Stimulated activated CD4-positive, alpha-beta T cell treated with anti-CD3 and anti-CD28 coated beads, Interleukin-1b, Interleukin-23, amount 100 ng/mL, for 24 hours (primary cell): ENCODE results near the gene CEBPA.
"Not testable (repeated sequence)": the region's sequence is repeated elsewhere in the genome, so short reads cannot be mapped to it uniquely, and the experiment has no call there.

Experiments
- DNase-seq, 4 experiments: peaks; one replicate each; pipeline ENCODE4 v3.0.0-alpha.2; 2020; ENCODE audit warnings: low read depth in 4 of 4, low spot score in 1 of 4

CEBPA gene

GRCh38 chr19:33301144-33301899 lies 1.0 kb downstream of the CEBPA start:
- no peak for DNase-seq

- DNase-seq, result no peak
Observed at GRCh38 chr19:33300894-33301143, 1.5 kb downstream of the CEBPA start.

DNA sequence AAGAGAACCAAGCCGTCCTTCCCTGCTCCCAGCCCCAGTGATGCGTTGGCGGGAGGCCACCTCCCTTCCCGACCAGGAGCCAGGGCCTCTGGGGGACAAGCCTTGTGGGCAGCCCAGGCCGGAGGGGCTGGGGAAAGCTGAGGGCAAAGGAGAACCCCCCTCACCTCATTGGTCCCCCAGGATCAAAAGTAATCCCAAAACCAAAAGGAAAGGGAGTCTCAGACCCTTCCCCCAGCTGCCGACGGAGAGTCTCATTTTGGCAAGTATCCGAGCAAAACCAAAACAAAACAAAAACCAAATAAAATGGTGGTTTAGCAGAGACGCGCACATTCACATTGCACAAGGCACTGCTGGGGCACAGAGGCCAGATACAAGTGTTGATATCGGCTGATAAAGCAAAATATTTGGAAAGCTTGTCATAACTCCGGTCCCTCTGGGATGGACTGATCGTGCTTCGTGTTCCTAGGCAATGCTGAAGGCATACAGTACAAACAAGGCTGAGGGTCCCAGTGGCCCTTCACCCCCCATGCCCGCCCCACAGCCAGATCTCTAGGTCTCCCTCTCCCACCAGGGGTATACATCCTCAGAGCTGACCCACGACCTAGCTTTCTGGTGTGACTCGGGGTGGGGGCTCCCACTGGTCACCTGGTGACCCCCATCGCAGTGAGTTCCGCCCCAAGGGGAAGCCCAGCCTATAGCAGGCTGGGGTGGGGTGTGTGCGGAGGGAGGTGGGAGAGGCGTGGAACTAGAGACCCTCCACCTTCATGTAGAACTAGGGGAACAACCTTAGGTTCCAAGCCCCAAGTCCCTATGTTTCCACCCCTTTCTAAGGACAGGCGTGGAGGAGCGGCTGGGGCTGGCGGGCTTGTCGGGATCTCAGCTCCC lies 2.1 kb downstream of the CEBPA start:
- DNase-seq, result no peak

- DNase-seq, result no peak
Observed at GRCh38 chr19:33299051-33299688, 3.2 kb downstream of the CEBPA start.

- DNase-seq, result no peak
Observed at GRCh38 chr19:33298146-33298911, 4.0 kb downstream of the CEBPA start.

GRCh38 chr19:33297401-33298145 lies 4.8 kb downstream of the CEBPA start:
- no peak for DNase-seq

- no peak for DNase-seq
Observed at GRCh38 chr19:33296488-33296971, 5.8 kb downstream of the CEBPA start.

- no peak for DNase-seq
Observed at GRCh38 chr19:33295621-33296487, 6.5 kb downstream of the CEBPA start.

DNA sequence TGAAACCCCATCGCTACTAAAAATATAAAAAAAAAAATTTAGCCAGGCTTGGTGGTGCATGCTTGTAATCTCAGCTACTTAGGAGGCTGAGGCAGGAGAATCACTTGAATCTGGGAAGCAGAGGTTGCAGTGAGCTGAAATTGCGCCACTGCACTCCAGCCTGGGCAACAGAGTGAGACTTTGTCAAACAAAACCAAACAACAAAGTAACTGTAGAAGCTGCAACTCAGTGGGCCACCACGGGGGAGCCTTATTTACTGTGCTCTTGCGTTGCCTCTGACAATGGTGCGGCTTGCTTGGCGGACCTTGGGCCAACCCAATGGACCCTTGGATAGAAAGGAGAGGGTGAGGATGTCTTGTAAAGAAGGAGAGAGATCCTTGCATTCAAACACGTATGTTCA lies 7.3 kb downstream of the CEBPA start:
- DNase-seq, result not testable (repeated sequence)

DNA sequence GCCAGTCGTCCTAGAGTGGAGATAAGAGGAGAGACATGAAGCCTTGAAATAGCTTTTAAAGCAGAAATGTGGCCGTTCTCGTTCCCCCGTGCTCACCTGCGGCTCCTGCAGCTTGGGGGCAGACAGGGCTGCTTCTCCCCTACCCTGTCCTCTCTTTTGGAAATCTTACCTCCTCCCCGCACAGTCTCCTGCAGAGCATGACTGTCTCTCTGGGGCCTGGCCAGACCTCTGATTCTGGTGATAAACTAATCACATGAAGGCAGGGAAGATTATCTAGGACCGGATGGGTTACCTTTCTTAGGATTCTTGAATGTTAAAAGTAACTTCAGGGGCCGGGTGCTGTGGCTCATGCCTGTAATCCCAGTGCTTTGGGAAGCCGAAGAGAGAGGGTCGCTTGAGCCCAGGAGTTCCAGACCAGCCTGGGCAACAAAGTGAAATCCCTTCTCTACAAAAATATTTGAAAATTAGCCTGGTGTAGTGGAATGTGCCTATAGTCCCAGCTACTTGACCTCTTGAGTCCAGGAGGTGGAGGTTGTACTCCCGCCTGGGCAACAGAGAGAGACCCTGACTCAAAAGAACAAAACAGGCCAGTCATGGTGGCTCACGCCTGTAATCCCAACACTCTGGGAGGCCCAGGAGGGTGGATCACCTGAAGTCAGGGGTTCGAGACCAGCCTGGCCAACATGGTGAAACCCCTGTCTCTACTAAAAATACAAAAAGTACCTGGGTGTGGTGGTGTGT lies 8.1 kb downstream of the CEBPA start:
- DNase-seq, result no peak

DNA sequence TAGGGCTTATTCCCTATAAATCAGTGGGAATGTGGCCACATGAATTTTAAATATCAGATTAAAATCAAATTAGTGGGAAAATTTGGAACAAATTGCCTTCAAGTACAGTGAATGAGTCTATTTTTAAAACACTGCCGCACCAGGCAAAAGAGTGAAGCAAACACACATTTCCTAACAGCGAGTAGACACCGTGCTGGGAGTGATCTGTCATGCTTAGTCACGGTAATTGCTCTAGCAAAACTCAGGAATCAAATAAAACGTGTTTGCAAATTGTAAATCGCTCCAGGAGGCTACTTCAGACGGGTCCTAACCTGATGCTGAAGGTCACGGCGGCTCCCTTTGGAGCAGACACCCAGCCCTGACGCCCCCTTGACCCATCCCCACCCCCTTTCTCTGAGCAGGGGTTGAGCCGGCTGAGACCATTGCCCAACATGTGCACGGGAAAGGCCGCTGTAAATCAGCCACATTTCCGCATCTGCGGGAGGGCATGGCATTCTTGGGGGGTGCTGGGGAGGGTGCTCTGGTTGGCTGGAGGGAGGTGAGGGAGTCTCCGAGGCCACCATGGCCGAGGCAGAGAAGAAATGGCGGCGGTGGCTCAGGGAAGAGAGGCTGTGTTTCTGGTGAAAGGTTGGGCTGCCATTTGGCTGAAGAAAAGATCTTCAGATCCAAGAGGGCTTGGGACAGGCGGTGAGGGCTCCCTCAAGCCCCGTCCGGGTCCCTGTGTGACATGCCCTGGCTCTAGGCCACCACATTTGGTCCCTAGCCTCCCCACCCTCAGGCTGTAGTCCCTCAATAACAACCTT lies 8.9 kb downstream of the CEBPA start:
- no peak for DNase-seq

DNA sequence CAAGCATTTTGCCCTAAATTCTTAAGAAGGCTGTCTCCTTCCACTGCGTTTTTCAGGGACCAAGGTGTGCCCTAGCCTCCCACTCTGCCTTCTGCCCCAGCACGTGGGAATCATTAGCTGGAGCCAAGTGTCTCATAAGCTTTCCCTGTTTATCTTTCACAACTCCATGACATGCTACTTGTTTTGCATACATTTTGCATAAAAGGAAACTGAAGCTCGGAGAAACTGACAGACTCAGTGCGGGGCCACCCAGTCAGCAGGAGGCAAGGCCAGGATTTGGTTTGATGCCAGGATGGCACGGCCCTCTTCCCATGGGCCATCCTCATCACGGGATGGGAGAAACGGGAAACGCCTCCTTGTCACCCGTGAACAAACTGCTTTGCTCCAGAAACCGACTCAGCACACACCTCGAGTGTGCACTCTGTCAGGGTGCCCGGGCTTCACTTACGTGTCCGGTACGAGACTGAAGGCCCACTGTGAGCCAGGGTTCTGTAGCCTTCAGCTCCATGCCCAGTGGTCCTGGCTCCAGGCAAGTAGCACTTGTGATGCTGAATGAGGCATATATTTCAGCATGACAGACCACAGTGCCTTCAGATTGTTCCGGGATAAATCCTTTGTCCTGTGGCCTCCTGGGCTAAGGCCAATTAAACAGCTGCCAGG lies 9.6 kb downstream of the CEBPA start:
- no peak for DNase-seq

GRCh38 chr19:33291623-33292534 lies 10.5 kb downstream of the CEBPA start:
- no peak for DNase-seq

DNA sequence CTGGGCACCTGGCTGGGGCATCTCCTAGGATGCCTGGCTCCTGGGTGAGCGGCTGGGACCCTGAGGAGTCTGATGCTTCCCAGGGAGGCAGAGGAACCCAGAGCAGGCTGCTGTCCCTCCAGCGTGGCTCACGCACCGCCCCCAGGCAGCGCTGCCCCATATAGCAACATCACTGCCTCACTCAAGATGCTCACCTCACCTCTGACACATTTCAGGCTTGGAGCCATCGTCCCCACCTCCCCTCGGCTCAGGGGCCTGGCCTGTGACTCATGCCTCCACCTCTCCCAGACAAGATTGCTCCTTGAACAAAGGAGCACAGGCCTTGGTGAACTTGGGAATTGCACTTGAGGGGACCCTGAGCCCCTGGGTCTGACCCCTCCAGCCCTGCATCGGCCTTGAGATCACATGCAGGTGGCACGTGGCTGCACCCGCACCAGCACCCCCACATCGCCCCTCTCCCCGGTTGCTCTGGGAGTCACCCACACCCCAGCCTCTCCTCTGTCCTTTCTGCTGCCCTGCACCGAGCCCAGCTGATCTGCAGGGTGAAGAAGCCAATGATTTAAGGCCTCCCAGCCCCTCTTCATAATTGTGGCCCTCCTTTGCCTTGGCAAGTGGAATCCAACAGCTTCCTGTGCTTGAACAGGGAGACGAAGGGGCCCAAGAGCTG lies 11.2 kb downstream of the CEBPA start:
- DNase-seq, result no peak

- DNase-seq, result no peak
Observed at GRCh38 chr19:33290082-33290815, 12.1 kb downstream of the CEBPA start.
